Measurements from ENCODE around the gene SLX4IP. TPM values are rescaled to one million over a fixed set of nuclear protein-coding genes. Genes with fewer than 3 reads are reported as not detected.

SLX4IP gene
- total and polyA plus RNA-seq, 2 of the 13 experiments (the other 11 are each of a cell fraction or from before 2014, with no cell fraction given), result 3.6 to 7.3 TPM

GRCh38 chr20:10673842-10674683, 239.0 kb downstream of the SLX4IP start, which contains the start of gene JAG1 (continued):
- TF ChIP-seq ZNF318 (CRISPR knock-in tag; IDR thresholded peaks at IDR 0.05), result peak; percentile 31; the same call in 1 of the 2 replicates
- TF ChIP-seq RELA (CRISPR knock-in tag; IDR thresholded peaks at IDR 0.05), result peak; percentile 35; the same call in 1 of the 2 replicates
- peak; percentile 91 for TF ChIP-seq ZSCAN9 (CRISPR knock-in tag; IDR thresholded peaks at IDR 0.05; ENCODE audit: borderline replicate concordance)
- TF ChIP-seq SIN3B (IDR thresholded peaks at IDR 0.05; ENCODE audit: low read length), result no peak
- no peak for TF ChIP-seq BCLAF1 (IDR thresholded peaks at IDR 0.05)
- TF ChIP-seq, protein P1, sequence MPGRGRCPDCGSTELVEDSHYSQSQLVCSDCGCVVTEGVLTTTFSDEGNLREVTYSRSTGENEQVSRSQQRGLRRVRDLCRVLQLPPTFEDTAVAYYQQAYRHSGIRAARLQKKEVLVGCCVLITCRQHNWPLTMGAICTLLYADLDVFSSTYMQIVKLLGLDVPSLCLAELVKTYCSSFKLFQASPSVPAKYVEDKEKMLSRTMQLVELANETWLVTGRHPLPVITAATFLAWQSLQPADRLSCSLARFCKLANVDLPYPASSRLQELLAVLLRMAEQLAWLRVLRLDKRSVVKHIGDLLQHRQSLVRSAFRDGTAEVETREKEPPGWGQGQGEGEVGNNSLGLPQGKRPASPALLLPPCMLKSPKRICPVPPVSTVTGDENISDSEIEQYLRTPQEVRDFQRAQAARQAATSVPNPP (CRISPR knock-in tag; IDR thresholded peaks at IDR 0.05), result peak; percentile 79
- peak; percentile 18; the same call in 1 of the 2 replicates for TF ChIP-seq RFX5 (IDR thresholded peaks at IDR 0.05; ENCODE audit: low read depth, low read length)
- no peak; the same call in 1 of the 2 replicates for TF ChIP-seq NR1H2 (CRISPR knock-in tag; IDR thresholded peaks at IDR 0.05; ENCODE audit: borderline replicate concordance, low read depth)
- peak; percentile 71 for TF ChIP-seq MNT (IDR thresholded peaks at IDR 0.05)
- peak; percentile 37; the same call in 1 of the 2 replicates for TF ChIP-seq ZFP41 (CRISPR knock-in tag; IDR thresholded peaks at IDR 0.05; ENCODE audit: borderline replicate concordance)
- no peak for TF ChIP-seq NR3C1 (CRISPR knock-in tag; IDR thresholded peaks at IDR 0.05)
- TF ChIP-seq RNF219 (CRISPR knock-in tag; IDR thresholded peaks at IDR 0.05), result no peak
